Prostate gland (tissue), 2 donors: ENCODE results near the gene AGBL5.

Experiments used
- POLR2A ChIP-seq: fragments of 450-650 bp; IDR thresholded peaks from one replicate; pipeline ENCODE4 v1.6.1; 2016; ENCODE audit warnings: antibody characterized with exemption, mild to moderate bottlenecking
- POLR2AphosphoS5 ChIP-seq: sonication (generic); formaldehyde crosslinking; IDR thresholded peaks from one replicate; pipeline ENCODE4 v1.6.1; 2017; ENCODE audit warnings: antibody characterized with exemption
- TF ChIP-seq, protein P1 (sequence below), 4 experiments: fragments of 200-600 bp in 2 of 4; fragments of 450-650 bp in 2 of 4; sonication (generic) in 2 of 4; IDR thresholded peaks; 1 replicate in 3 of 4; 2 replicates in 1 of 4; pipeline ENCODE4 v1.5.1; 2016 to 2019; ENCODE audit warnings: antibody characterized with exemption in 4 of 4, mild to moderate bottlenecking in 2 of 4, moderate library complexity in 2 of 4

DNA sequence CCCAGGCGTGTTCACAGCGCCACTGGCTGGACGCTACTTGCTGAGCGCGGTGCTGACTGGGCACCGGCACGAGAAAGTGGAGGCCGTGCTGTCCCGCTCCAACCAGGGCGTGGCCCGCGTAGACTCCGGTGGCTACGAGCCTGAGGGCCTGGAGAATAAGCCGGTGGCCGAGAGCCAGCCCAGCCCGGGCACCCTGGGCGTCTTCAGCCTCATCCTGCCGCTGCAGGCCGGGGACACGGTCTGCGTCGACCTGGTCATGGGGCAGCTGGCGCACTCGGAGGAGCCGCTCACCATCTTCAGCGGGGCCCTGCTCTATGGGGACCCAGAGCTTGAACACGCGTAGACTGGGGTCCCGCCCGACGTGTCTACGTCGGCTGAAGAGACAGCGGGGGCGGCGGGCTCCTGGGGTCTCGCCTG, 34.2 kb downstream of the AGBL5 start:
- TF ChIP-seq POLR2A (peak; percentile 17), POLR2AphosphoS5 (peak; percentile 69)
- TF ChIP-seq, protein P1, sequence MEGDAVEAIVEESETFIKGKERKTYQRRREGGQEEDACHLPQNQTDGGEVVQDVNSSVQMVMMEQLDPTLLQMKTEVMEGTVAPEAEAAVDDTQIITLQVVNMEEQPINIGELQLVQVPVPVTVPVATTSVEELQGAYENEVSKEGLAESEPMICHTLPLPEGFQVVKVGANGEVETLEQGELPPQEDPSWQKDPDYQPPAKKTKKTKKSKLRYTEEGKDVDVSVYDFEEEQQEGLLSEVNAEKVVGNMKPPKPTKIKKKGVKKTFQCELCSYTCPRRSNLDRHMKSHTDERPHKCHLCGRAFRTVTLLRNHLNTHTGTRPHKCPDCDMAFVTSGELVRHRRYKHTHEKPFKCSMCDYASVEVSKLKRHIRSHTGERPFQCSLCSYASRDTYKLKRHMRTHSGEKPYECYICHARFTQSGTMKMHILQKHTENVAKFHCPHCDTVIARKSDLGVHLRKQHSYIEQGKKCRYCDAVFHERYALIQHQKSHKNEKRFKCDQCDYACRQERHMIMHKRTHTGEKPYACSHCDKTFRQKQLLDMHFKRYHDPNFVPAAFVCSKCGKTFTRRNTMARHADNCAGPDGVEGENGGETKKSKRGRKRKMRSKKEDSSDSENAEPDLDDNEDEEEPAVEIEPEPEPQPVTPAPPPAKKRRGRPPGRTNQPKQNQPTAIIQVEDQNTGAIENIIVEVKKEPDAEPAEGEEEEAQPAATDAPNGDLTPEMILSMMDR (IDR thresholded peaks at IDR 0.05): peak in 2 of 4 experiments; percentile 51 to 60
